K562 (cell line): Measurements from ENCODE around the gene AMMECR1L. TPM values are rescaled to one million over a fixed set of nuclear protein-coding genes. Genes with fewer than 3 reads are reported as not detected.

ENCODE experiments used
- BRF1 ChIP-seq: IDR thresholded peaks from 3 replicates; pipeline ENCODE4 v1.6.1; 2011; ENCODE audit warnings: borderline replicate concordance, mild to moderate bottlenecking; ENCODE audit not compliant: insufficient read length; ENCODE audit errors: extremely low read depth
- CCNT2 ChIP-seq: IDR thresholded peaks from 2 replicates; pipeline ENCODE4 v1.6.1; 2011; ENCODE audit warnings: borderline replicate concordance, low read depth, mild to moderate bottlenecking, moderate library complexity, mixed read lengths, low read length; ENCODE audit not compliant: insufficient read length; ENCODE audit errors: extremely low read depth
- CXXC5 ChIP-seq: fragments of 250-450 bp; sonication (Bioruptor Pico); IDR thresholded peaks from 2 replicates; pipeline ENCODE4 v1.8.0; 2022; ENCODE audit warnings: inconsistent platforms, mild to moderate bottlenecking, moderate library complexity
- KLF13 ChIP-seq: fragments of 450-650 bp; IDR thresholded peaks from 2 replicates; pipeline ENCODE4 v1.6.1; 2016; ENCODE audit warnings: missing genetic modification characterization, low read depth, mild to moderate bottlenecking, missing compliant biosample characterization, moderate library complexity, borderline replicate concordance
- MEF2A ChIP-seq: IDR thresholded peaks from 2 replicates; pipeline ENCODE4 v1.6.1; 2011; ENCODE audit warnings: low read depth, mild to moderate bottlenecking, low read length, moderate library complexity; ENCODE audit not compliant: control insufficient read depth
- NBN ChIP-seq: fragments of 450-650 bp; IDR thresholded peaks from 2 replicates; pipeline ENCODE4 v1.6.1; 2016; ENCODE audit warnings: low read depth, mild to moderate bottlenecking
- RCOR1 ChIP-seq, 2 experiments: IDR thresholded peaks; 2 replicates each; pipeline ENCODE4 v1.6.1; 2012; ENCODE audit warnings: low read depth in 2 of 2, low read length in 2 of 2, borderline replicate concordance in 1 of 2, improper control_type of control experiment in 1 of 2
- ZNF699 ChIP-seq: fragments of 250-450 bp; sonication (Bioruptor Pico); IDR thresholded peaks from 2 replicates; pipeline ENCODE4 v1.8.0; 2021; ENCODE audit warnings: mild to moderate bottlenecking, moderate library complexity; ENCODE audit not compliant: insufficient replicate concordance
- polyA plus RNA-seq, 8 experiments: library from polyadenylated mRNA; depleted of rRNA in 4 of 8; stranded (reverse) in 5 of 8; unstranded in 3 of 8; fragments of >200 nt; fragmentation: Nextera tagmentation in 2 of 8; fragmentation: Illumina TruSeq in 1 of 8; extraction: Ambion mirVana in 2 of 8; extraction: Trizol in 1 of 8; gene quantifications; 2 replicates each; pipeline versions ENCODE4 v1.2.1 to v1.2.3, GENCODE V29; 2011 to 2014; ENCODE audit warnings: inconsistent platforms in 1 of 8, missing spikeins in 1 of 8
- total RNA-seq, 7 experiments: library from RNA; depleted of rRNA in 6 of 7; stranded (reverse); fragments of >200 nt in 6 of 7; fragmentation: Illumina TruSeq in 2 of 7; extraction: Trizol in 2 of 7; gene quantifications; 2 replicates each; pipeline versions ENCODE4 v1.2.1 to v1.2.3, GENCODE V29; 2011 to 2021; ENCODE audit warnings: low replicate concordance in 1 of 7
- TF ChIP-seq, protein P1 (sequence below): fragments of 200-600 bp; sonication (generic); IDR thresholded peaks from one replicate; pipeline ENCODE4 v1.6.1; 2012; ENCODE audit warnings: mild to moderate bottlenecking, low read depth, low read length, inconsistent platforms
- TF ChIP-seq, protein P2 (sequence below): fragments of 450-650 bp; IDR thresholded peaks from 2 replicates; pipeline ENCODE4 v1.6.1; 2014; ENCODE audit warnings: low read depth, mild to moderate bottlenecking, moderate library complexity, borderline replicate concordance
- TF ChIP-seq, protein P3 (sequence below): sonication (generic); formaldehyde crosslinking; IDR thresholded peaks from 2 replicates; pipeline ENCODE4 v1.8.0; 2022; ENCODE audit warnings: missing genetic modification reagents, mild to moderate bottlenecking, moderate library complexity, borderline replicate concordance
- TF ChIP-seq, protein P4 (sequence below): IDR thresholded peaks from 2 replicates; pipeline ENCODE4 v1.6.1; 2014; ENCODE audit warnings: antibody characterized with exemption

AMMECR1L gene
- total and polyA plus RNA-seq, 9 of the 15 experiments (the other 6 are each of a cell fraction or from before 2014, with no cell fraction given) = 3.7 to 15.3 (median 9.1) TPM

DNA sequence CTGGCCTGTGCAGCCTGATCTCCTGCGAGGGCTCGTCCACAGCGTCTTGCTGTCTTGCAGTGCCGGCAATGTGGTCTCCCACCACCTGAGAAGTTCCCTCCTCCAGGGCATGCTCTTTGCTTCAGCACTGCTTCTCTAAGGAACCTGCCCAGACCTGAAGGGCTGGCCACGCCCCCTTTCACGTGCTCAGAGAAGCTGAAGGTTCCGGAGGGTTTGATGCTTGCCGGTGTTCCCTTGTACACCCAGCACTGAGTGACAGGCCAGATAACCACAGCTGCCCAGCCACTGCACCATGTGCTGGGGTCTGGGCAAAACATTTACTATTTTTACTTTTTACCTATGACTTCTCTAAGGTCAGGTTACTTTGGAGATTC, 26.1 kb downstream of the AMMECR1L start (continued):
- TF ChIP-seq, protein P1, sequence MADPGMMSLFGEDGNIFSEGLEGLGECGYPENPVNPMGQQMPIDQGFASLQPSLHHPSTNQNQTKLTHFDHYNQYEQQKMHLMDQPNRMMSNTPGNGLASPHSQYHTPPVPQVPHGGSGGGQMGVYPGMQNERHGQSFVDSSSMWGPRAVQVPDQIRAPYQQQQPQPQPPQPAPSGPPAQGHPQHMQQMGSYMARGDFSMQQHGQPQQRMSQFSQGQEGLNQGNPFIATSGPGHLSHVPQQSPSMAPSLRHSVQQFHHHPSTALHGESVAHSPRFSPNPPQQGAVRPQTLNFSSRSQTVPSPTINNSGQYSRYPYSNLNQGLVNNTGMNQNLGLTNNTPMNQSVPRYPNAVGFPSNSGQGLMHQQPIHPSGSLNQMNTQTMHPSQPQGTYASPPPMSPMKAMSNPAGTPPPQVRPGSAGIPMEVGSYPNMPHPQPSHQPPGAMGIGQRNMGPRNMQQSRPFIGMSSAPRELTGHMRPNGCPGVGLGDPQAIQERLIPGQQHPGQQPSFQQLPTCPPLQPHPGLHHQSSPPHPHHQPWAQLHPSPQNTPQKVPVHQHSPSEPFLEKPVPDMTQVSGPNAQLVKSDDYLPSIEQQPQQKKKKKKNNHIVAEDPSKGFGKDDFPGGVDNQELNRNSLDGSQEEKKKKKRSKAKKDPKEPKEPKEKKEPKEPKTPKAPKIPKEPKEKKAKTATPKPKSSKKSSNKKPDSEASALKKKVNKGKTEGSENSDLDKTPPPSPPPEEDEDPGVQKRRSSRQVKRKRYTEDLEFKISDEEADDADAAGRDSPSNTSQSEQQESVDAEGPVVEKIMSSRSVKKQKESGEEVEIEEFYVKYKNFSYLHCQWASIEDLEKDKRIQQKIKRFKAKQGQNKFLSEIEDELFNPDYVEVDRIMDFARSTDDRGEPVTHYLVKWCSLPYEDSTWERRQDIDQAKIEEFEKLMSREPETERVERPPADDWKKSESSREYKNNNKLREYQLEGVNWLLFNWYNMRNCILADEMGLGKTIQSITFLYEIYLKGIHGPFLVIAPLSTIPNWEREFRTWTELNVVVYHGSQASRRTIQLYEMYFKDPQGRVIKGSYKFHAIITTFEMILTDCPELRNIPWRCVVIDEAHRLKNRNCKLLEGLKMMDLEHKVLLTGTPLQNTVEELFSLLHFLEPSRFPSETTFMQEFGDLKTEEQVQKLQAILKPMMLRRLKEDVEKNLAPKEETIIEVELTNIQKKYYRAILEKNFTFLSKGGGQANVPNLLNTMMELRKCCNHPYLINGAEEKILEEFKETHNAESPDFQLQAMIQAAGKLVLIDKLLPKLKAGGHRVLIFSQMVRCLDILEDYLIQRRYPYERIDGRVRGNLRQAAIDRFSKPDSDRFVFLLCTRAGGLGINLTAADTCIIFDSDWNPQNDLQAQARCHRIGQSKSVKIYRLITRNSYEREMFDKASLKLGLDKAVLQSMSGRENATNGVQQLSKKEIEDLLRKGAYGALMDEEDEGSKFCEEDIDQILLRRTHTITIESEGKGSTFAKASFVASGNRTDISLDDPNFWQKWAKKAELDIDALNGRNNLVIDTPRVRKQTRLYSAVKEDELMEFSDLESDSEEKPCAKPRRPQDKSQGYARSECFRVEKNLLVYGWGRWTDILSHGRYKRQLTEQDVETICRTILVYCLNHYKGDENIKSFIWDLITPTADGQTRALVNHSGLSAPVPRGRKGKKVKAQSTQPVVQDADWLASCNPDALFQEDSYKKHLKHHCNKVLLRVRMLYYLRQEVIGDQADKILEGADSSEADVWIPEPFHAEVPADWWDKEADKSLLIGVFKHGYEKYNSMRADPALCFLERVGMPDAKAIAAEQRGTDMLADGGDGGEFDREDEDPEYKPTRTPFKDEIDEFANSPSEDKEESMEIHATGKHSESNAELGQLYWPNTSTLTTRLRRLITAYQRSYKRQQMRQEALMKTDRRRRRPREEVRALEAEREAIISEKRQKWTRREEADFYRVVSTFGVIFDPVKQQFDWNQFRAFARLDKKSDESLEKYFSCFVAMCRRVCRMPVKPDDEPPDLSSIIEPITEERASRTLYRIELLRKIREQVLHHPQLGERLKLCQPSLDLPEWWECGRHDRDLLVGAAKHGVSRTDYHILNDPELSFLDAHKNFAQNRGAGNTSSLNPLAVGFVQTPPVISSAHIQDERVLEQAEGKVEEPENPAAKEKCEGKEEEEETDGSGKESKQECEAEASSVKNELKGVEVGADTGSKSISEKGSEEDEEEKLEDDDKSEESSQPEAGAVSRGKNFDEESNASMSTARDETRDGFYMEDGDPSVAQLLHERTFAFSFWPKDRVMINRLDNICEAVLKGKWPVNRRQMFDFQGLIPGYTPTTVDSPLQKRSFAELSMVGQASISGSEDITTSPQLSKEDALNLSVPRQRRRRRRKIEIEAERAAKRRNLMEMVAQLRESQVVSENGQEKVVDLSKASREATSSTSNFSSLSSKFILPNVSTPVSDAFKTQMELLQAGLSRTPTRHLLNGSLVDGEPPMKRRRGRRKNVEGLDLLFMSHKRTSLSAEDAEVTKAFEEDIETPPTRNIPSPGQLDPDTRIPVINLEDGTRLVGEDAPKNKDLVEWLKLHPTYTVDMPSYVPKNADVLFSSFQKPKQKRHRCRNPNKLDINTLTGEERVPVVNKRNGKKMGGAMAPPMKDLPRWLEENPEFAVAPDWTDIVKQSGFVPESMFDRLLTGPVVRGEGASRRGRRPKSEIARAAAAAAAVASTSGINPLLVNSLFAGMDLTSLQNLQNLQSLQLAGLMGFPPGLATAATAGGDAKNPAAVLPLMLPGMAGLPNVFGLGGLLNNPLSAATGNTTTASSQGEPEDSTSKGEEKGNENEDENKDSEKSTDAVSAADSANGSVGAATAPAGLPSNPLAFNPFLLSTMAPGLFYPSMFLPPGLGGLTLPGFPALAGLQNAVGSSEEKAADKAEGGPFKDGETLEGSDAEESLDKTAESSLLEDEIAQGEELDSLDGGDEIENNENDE = no peak
- TF ChIP-seq MEF2A (no peak), BRF1 (no peak), CCNT2 (no peak), KLF13 (peak; percentile 86; the same call in 1 of the 2 replicates), CXXC5 (CRISPR knock-in tag) (0 out of 2 replicates have a peak, but pooled peaks have one; percentile 21), NBN (no peak), RCOR1 (IDR thresholded peaks at IDR 0.05; ENCODE audit: borderline replicate concordance in 1 of 2, low read depth in 2 of 2, low read length in 2 of 2) (peak in 1 of 2 experiments; percentile 56; a peak in 1 of 4 replicates), ZNF699 (no peak)
- TF ChIP-seq, protein P2, sequence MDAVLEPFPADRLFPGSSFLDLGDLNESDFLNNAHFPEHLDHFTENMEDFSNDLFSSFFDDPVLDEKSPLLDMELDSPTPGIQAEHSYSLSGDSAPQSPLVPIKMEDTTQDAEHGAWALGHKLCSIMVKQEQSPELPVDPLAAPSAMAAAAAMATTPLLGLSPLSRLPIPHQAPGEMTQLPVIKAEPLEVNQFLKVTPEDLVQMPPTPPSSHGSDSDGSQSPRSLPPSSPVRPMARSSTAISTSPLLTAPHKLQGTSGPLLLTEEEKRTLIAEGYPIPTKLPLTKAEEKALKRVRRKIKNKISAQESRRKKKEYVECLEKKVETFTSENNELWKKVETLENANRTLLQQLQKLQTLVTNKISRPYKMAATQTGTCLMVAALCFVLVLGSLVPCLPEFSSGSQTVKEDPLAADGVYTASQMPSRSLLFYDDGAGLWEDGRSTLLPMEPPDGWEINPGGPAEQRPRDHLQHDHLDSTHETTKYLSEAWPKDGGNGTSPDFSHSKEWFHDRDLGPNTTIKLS = no peak
- TF ChIP-seq, protein P3, sequence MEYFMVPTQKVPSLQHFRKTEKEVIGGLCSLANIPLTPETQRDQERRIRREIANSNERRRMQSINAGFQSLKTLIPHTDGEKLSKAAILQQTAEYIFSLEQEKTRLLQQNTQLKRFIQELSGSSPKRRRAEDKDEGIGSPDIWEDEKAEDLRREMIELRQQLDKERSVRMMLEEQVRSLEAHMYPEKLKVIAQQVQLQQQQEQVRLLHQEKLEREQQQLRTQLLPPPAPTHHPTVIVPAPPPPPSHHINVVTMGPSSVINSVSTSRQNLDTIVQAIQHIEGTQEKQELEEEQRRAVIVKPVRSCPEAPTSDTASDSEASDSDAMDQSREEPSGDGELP (CRISPR knock-in tag) = 0 out of 2 replicates have a peak, but pooled peaks have one; percentile 33
- TF ChIP-seq, protein P4, sequence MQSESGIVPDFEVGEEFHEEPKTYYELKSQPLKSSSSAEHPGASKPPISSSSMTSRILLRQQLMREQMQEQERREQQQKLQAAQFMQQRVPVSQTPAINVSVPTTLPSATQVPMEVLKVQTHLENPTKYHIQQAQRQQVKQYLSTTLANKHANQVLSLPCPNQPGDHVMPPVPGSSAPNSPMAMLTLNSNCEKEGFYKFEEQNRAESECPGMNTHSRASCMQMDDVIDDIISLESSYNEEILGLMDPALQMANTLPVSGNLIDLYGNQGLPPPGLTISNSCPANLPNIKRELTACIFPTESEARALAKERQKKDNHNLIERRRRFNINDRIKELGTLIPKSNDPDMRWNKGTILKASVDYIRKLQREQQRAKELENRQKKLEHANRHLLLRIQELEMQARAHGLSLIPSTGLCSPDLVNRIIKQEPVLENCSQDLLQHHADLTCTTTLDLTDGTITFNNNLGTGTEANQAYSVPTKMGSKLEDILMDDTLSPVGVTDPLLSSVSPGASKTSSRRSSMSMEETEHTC = no peak
